RCC 7860 (cell line): ENCODE results near the gene GSTA3.
"Not testable (repeated sequence)": the region's sequence is repeated elsewhere in the genome, so short reads cannot be mapped to it uniquely, and the experiment has no call there.

Experiments used
- DNase-seq: peaks from one replicate; pipeline ENCODE4 v3.0.0-alpha.2; 2015; ENCODE audit warnings: low spot score
- FAIRE-seq: peaks from 2 replicates; lab custom pipeline; 2012; peaks lifted over from hg19 to GRCh38; lab: Jason Lieb, UNC

The GSTA3 gene

DNA sequence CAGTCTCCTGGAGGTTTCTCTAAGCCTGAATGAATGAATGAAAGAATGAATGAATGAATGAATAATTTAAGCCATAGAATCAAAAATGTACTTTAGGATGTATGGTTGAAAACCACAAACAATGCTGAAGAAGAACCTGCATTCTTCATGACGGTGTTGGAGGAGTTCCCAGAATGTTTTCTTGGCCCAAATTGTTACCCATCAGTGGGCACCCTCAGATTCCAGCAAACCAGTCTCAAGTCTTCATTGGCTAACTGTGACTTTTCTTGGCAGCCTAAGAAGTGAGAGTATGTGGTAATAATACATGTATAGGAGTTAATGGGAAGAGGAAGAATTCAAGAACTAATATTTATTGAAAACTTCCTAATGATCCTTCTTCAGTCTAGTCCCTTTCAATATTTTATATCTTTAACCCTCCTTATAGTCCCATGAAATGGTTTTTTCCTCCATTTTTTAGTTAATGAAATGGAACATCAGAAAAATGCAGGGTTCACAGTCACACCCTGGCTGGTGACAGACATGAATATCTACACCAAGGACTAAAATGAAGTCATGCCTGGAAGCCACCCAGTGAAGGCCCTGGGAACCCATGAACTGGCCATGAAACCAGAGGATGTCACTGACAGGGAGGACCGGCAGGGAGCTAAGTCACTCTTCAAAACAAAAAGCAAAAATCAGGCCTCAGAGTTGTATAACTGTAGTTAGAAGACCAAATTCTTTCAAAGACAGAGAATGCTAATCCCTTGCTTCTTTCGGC lies 39.0 kb downstream of the GSTA3 start:
- not testable (repeated sequence) for DNase-seq, FAIRE-seq

DNA sequence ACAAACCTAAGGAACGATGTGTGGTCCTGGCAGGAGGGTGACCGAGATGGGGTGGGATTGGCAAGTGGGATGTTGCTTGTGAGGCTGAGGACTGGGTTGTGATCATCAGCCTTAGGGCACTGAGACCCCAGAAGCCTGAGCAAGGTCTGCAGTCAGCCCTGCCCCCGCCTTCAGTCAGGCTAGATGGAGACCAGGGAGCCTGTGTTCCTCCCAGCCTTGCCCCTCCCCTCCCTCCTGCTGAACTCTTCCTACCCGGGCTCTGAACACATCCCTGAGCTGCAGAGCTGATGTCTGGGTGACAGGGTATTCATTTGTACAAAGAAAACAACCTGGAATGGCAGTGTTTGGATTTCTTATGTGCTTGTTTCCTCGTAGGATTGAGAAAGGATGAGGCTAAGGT lies 40.6 kb downstream of the GSTA3 start:
- DNase-seq, result not testable (repeated sequence)

DNA sequence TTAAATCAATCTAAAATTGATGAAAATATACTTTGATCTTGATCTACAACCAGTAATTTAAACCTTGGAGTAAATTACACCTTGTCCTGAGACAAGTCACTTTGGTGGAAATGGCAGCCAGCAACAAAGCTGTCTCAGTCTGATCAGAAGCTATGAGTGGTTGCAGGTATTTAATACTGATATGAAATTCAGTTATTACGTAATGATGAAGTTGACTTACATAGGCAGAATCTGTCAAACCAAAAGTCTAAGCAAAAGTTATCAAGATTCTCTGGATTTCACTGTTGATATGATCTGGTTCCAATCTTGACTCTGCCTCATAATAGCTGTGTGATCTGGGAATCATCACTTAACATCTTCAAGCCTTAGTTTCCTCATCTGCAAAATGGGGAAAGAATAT lies 41.3 kb downstream of the GSTA3 start:
- FAIRE-seq, result no peak
- DNase-seq, result no peak

More for the DNA sequence above, 40.6 kb downstream of the GSTA3 start:
- not testable (repeated sequence) for FAIRE-seq

DNA sequence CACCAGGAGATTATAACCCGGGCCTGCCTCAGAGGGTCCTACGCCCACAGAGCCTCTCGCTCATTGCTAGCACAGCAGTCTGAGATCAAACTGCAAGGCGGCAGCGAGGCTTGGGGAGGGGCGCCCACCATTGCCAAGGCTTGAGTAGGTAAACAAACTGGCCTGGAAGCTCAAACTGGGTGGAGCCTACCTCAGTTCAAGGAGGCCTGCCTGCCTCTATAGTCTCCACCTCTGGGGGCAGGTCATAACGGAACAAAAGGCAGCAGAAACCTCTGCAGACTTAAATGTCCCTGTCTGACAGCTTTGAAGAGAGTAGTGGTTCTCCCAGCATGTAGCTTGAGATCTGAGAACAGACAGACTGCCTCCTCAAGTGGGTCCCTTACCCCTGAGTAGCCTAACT lies 48.3 kb downstream of the GSTA3 start:
- not testable (repeated sequence) for DNase-seq, FAIRE-seq

DNA sequence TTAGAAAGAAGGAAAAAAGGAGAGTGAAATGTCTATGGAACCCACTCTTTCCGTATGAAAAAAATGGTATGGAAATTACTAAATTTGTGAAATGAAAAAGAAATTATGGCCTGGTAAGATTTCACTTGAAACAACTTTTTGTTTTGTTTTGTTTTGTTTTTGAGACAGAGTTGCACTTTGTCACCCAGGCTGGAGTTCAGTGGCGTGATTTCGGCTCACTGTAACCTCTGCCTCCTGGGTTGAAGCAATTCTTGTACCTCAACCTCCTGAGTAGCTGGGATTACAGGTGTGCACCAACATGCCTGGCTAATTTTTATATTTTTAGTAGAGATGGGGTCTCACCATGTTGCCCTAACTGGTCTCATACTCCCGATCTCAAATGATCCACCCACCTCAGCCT lies 51.1 kb downstream of the GSTA3 start:
- no peak for FAIRE-seq
- no peak for DNase-seq

DNA sequence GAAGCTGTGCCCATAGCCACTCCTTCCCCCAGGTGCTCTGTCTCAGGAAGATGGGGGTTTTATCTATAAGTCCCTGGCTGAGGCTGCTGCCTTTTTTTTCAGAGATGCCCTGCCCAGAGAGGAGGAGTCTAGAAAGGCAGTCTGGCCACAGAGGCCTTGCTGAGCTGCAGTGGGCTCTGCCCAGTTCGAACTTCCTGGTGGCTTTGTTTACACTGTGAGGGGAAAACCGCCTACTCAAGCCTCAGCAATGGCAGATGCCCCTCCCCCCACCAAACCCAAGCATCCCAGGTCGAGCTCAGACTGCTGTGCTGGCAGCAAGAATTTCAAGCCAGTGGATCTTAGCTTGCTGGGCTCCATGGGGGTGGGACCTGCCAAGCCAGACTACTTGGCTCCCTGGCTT lies 53.4 kb downstream of the GSTA3 start:
- DNase-seq, FAIRE-seq: not testable (repeated sequence)

DNA sequence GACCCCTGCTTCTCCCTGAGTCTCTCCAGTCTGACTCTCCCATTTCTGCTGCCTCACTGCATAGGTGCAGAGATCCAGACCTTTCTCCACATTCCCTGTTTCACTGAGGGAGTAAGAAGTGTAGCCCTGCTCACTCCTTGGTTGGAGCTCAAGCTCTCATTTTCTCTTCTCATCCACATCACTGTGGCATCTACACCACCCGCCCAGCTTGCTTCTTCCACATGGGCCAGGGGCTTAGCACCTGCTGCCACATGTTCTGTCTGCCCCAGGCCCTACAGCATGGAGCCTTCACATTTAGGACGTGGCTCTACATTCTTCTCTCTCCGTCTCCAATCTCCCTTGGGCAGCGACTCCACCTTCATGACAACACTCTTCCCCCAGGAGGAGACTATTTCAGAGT lies 60.4 kb downstream of the GSTA3 start:
- DNase-seq (no peak), FAIRE-seq (no peak)
